Endodermal cell (in vitro differentiated cells): Measurements from ENCODE around the gene PLPP7. TPM values are rescaled to one million over a fixed set of nuclear protein-coding genes. Genes with fewer than 3 reads are reported as not detected.

Experiments
- DNase-seq: peaks from one replicate; pipeline ENCODE4 v3.0.0-alpha.2; 2017
- H3K27ac ChIP-seq: 2 replicates; pipeline ENCODE4 v1.5.1; 2013; ENCODE audit warnings: mild to moderate bottlenecking, low read depth, low read length, moderate library complexity
- H3K27me3 ChIP-seq: 2 replicates; pipeline ENCODE4 v1.6.1; 2013; ENCODE audit warnings: mild to moderate bottlenecking, low read length, moderate library complexity; ENCODE audit not compliant: insufficient read depth, control insufficient read depth, poor library complexity, severe bottlenecking
- H3K36me3 ChIP-seq: 2 replicates; pipeline ENCODE4 v1.7.0; 2013; ENCODE audit warnings: mild to moderate bottlenecking, low read length, moderate library complexity; ENCODE audit not compliant: control insufficient read depth, insufficient read depth
- H3K4me1 ChIP-seq: one replicate; pipeline ENCODE4 v1.7.0; 2013; ENCODE audit warnings: low read length; ENCODE audit not compliant: control insufficient read depth, insufficient read depth
- H3K4me3 ChIP-seq: 2 replicates; pipeline ENCODE4 v1.5.1; 2013; ENCODE audit warnings: mild to moderate bottlenecking, low read length, moderate library complexity
- H3K9ac ChIP-seq: 2 replicates; pipeline ENCODE4 v1.6.1; 2013; ENCODE audit warnings: mild to moderate bottlenecking, low read length, moderate library complexity; ENCODE audit not compliant: poor library complexity, severe bottlenecking; ENCODE audit errors: extremely low read depth
- H3K9me3 ChIP-seq: 2 replicates; pipeline ENCODE4 v1.6.1; 2013; ENCODE audit warnings: mild to moderate bottlenecking, low read length, moderate library complexity; ENCODE audit not compliant: control insufficient read depth
- H3K27ac Mint-ChIP-seq: 2 replicates; pipeline ENCODE4 v1.8.0; 2020; ENCODE audit warnings: mixed read lengths
- H3K27me3 Mint-ChIP-seq: 2 replicates; pipeline ENCODE4 v1.8.0; 2021; ENCODE audit warnings: mild to moderate bottlenecking, mixed read lengths; ENCODE audit not compliant: insufficient read depth
- H3K36me3 Mint-ChIP-seq: 2 replicates; pipeline ENCODE4 v1.8.0; 2020; ENCODE audit warnings: low read depth, mixed read lengths
- H3K4me1 Mint-ChIP-seq: 2 replicates; pipeline ENCODE4 v1.8.0; 2020; ENCODE audit warnings: mixed read lengths
- H3K4me3 Mint-ChIP-seq: 2 replicates; pipeline ENCODE4 v1.8.0; 2020; ENCODE audit warnings: mild to moderate bottlenecking, moderate library complexity, mixed read lengths
- H3K9me3 Mint-ChIP-seq: 2 replicates; pipeline ENCODE4 v1.8.0; 2020; ENCODE audit warnings: mild to moderate bottlenecking, mixed read lengths
- WGBS, 2 experiments: methylation state at CpG; one replicate each; pipeline versions ENCODE4 v1.1.5 to v1.1.7; 2013; ENCODE audit warnings: missing lambda C conversion rate in 2 of 2, mixed read lengths in 1 of 2; ENCODE audit not compliant: insufficient coverage in 1 of 2, insufficient read length in 1 of 2; 5-methylcytosine and 5-hydroxymethylcytosine counted together
- total RNA-seq, 2 donors: library from RNA; stranded (reverse); fragmentation: NEBNext Ultra II Directional in 1 of 2; extraction: Animal tissue kit (Norgen Biotek cat#: 25700) in 1 of 2; gene quantifications; 2 replicates in 1 of 2; 3 replicates in 1 of 2; pipeline ENCODE4 v1.2.1, GENCODE V29; 2021
- TF ChIP-seq, protein P1 (sequence below): fragments of 200-600 bp; sonication (generic); conservative IDR thresholded peaks from 2 replicates; pipeline ENCODE4 v1.5.0; 2021; ENCODE audit warnings: antibody characterized with exemption, mild to moderate bottlenecking

Gene PLPP7
- total RNA-seq, 2 donors from 2014 or later, result 4.1 to 5.6 TPM

- TF ChIP-seq, protein P1, sequence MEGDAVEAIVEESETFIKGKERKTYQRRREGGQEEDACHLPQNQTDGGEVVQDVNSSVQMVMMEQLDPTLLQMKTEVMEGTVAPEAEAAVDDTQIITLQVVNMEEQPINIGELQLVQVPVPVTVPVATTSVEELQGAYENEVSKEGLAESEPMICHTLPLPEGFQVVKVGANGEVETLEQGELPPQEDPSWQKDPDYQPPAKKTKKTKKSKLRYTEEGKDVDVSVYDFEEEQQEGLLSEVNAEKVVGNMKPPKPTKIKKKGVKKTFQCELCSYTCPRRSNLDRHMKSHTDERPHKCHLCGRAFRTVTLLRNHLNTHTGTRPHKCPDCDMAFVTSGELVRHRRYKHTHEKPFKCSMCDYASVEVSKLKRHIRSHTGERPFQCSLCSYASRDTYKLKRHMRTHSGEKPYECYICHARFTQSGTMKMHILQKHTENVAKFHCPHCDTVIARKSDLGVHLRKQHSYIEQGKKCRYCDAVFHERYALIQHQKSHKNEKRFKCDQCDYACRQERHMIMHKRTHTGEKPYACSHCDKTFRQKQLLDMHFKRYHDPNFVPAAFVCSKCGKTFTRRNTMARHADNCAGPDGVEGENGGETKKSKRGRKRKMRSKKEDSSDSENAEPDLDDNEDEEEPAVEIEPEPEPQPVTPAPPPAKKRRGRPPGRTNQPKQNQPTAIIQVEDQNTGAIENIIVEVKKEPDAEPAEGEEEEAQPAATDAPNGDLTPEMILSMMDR, result no peak
- Histone ChIP-seq H3K9me3 (no peaks in the 10 kb centered on the region), H3K27ac (no peak overlapping the region), H3K4me3 (no peak overlapping the region), H3K36me3 (no peaks in the 10 kb centered on the region), H3K27me3 (no peaks in the 10 kb centered on the region), H3K9ac (no peak overlapping the region), H3K4me1 (no peaks in the 10 kb centered on the region)
- no peak for DNase-seq
- no peaks in the 10 kb centered on the region for H3K4me1 Mint-ChIP-seq
- no peak overlapping the region for H3K4me3 Mint-ChIP-seq
- no peaks in the 10 kb centered on the region for H3K27me3 Mint-ChIP-seq
- WGBS, 2 experiments, result 91 to 94% methylated on average over 8 to 14 of the region's 14 CpGs
- H3K9me3 Mint-ChIP-seq, result no peaks in the 10 kb centered on the region
- H3K27ac Mint-ChIP-seq, result no peak overlapping the region
- no peaks in the 10 kb centered on the region for H3K36me3 Mint-ChIP-seq
Observed at GRCh38 chr9:131254626-131255025, 34.9 kb upstream of the PLPP7 start.

DNA sequence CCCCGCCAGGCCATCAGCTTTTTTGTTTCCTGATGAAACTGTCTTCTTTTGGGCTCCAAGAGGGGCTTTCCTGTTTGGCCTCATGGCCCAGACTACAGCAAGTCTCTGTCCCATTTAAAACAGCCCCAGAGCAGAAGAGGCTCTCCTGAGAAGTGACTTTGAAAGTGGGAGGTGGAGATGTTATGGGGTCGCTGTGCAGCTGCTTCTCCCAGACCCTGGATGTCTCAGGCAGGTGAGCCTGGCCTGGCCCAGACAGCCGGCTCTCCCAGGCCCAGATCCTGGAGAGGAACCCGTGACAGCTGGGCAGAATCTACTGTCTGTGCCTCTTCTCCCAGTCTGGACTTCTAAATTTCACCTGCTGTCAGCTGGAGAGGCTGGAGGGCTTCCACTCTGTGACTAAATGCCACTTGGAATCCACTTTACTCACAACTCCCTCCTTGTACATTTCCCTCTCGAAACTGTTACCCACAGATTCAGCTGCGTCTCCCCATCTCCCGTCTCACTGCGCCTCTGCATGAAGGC is 33.8 kb upstream of the PLPP7 start:
- Mint-ChIP-seq H3K4me1 (no peaks in the 10 kb centered on the region), H3K27me3 (no peaks in the 10 kb centered on the region), H3K9me3 (no peaks in the 10 kb centered on the region), H3K36me3 (peaks cover 6% of the 10 kb centered on the region), H3K27ac (no peak overlapping the region), H3K4me3 (no peak overlapping the region)
- H3K36me3 ChIP-seq, result no peaks in the 10 kb centered on the region
- TF ChIP-seq, protein P1, result no peak
- no peak overlapping the region for H3K27ac ChIP-seq
- no peaks in the 10 kb centered on the region for H3K27me3 ChIP-seq
- no peaks in the 10 kb centered on the region for H3K4me1 ChIP-seq
- H3K9me3 ChIP-seq, result no peaks in the 10 kb centered on the region
- H3K9ac ChIP-seq, result no peak overlapping the region
- no peak overlapping the region for H3K4me3 ChIP-seq
- 78 to 93% methylated on average over 5 to 8 of the region's 8 CpGs for WGBS, 2 experiments
- DNase-seq, result no peak

DNA sequence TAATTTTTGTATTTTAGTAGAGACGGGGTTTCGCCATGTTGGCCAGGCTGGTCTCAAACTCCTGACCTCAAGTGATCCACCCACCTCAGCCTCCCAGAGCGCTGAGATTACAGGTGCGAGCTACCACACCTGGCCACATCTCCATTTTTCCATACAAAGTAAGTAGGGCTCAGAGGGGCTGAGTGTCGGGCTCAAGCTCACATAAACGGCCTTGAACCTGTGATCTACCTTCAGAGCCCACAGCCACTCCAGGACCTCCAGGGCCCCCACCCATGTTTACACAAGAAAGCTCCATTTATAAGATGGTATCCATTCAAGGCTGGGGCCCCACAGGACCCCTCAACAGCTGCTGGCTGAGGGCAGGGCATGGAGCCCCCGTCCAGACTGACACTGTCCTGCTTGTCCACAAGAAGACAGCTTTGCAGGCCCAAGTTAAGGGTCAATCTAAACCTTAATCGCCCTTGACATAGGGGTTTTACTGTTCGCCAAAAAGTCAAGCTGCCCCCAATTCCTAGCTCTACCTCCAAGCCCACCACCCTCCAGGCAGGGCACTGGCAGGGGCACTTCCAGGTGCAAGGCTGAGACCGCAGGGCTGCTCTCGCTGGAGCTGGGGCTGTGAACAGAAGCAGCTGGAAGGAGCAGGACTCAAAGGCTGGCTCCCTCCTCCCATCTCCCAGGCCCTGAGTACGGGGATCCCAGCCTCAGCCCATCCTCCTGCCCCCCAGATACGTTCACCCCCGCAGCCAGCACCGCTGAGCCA is 32.1 kb upstream of the PLPP7 start:
- no peaks in the 10 kb centered on the region for H3K9me3 Mint-ChIP-seq
- H3K4me3 Mint-ChIP-seq, result no peak overlapping the region
- Histone ChIP-seq H3K4me1 (no peaks in the 10 kb centered on the region), H3K27ac (no peak overlapping the region), H3K9ac (no peak overlapping the region), H3K9me3 (no peaks in the 10 kb centered on the region), H3K36me3 (no peaks in the 10 kb centered on the region), H3K4me3 (no peak overlapping the region), H3K27me3 (no peaks in the 10 kb centered on the region)
- no peak for DNase-seq
- 86 to 91% methylated on average over 7 to 15 of the region's 15 CpGs for WGBS, 2 experiments
- H3K27ac Mint-ChIP-seq, result no peak overlapping the region
- TF ChIP-seq, protein P1, result no peak
- H3K36me3 Mint-ChIP-seq, result peaks cover 12% of the 10 kb centered on the region
- no peaks in the 10 kb centered on the region for H3K27me3 Mint-ChIP-seq
- no peaks in the 10 kb centered on the region for H3K4me1 Mint-ChIP-seq
